HepG2 (cell line): ENCODE results near the gene KLF16. TPM values are rescaled to one million over a fixed set of nuclear protein-coding genes. Genes with fewer than 3 reads are reported as not detected.
A peak's percentile ranks its signal among the peaks of the same experiment; 100 is the strongest.

Experiments
- AKAP8 ChIP-seq: sonication (generic); formaldehyde crosslinking; IDR thresholded peaks from 2 replicates; pipeline ENCODE4 v1.5.1; 2020; ENCODE audit warnings: mild to moderate bottlenecking, missing genetic modification reagents
- ARID3A ChIP-seq: IDR thresholded peaks from 2 replicates; pipeline ENCODE4 v1.6.1; 2012; ENCODE audit warnings: low read depth, low read length, improper control_type of control experiment
- BCL3 ChIP-seq: sonication (generic); formaldehyde crosslinking; IDR thresholded peaks from 2 replicates; pipeline ENCODE4 v1.5.1; 2020; ENCODE audit warnings: mild to moderate bottlenecking, missing genetic modification reagents, moderate library complexity
- DPF2 ChIP-seq: sonication (generic); formaldehyde crosslinking; IDR thresholded peaks from 2 replicates; pipeline ENCODE4 v1.4.0; 2020; ENCODE audit warnings: mild to moderate bottlenecking, low read depth, missing genetic modification reagents, borderline replicate concordance
- GATAD1 ChIP-seq: IDR thresholded peaks from 2 replicates; pipeline ENCODE4 v1.6.1; 2016; ENCODE audit warnings: missing genetic modification reagents, missing compliant biosample characterization
- MEIS1 ChIP-seq: sonication (generic); formaldehyde crosslinking; IDR thresholded peaks from 2 replicates; pipeline ENCODE4 v1.9.0; 2021; ENCODE audit warnings: mild to moderate bottlenecking, missing genetic modification reagents, moderate library complexity, borderline replicate concordance
- POLR2AphosphoS5 ChIP-seq: IDR thresholded peaks from 2 replicates; pipeline ENCODE4 v1.6.1; 2012; ENCODE audit warnings: low read depth, low read length
- RARA ChIP-seq: IDR thresholded peaks from 2 replicates; pipeline ENCODE4 v1.6.1; 2016; ENCODE audit warnings: missing genetic modification reagents, missing compliant biosample characterization
- TFAP4 ChIP-seq: sonication (generic); IDR thresholded peaks from 2 replicates; pipeline ENCODE4 v1.6.1; 2016; ENCODE audit warnings: low read depth, borderline replicate concordance
- XRCC5 ChIP-seq: fragments of 200-400 bp; formaldehyde crosslinking; optimal IDR thresholded peaks from 2 replicates; pipeline ENCODE3; 2017; ENCODE audit warnings: mild to moderate bottlenecking, low read length
- ZNF280D ChIP-seq: sonication (generic); formaldehyde crosslinking; IDR thresholded peaks from 2 replicates; pipeline ENCODE4 v1.5.1; 2020; ENCODE audit warnings: mild to moderate bottlenecking, missing genetic modification reagents
- ZNF329 ChIP-seq: sonication (generic); formaldehyde crosslinking; IDR thresholded peaks from 2 replicates; pipeline ENCODE4 v1.9.0; 2021; ENCODE audit warnings: low read depth, mild to moderate bottlenecking, missing genetic modification reagents
- ZNF572 ChIP-seq: sonication (generic); formaldehyde crosslinking; IDR thresholded peaks from 2 replicates; pipeline ENCODE4 v1.5.1; 2020; ENCODE audit warnings: mild to moderate bottlenecking, missing genetic modification reagents
- ZNF781 ChIP-seq: sonication (generic); formaldehyde crosslinking; IDR thresholded peaks from 2 replicates; pipeline ENCODE4 v1.5.1; 2020; ENCODE audit warnings: borderline replicate concordance, mild to moderate bottlenecking, missing genetic modification reagents; ENCODE audit errors: not compliant biosample characterization
- ZNF839 ChIP-seq: sonication (generic); formaldehyde crosslinking; IDR thresholded peaks from 2 replicates; pipeline ENCODE4 v1.4.0; 2020; ENCODE audit warnings: missing genetic modification reagents, mild to moderate bottlenecking, borderline replicate concordance
- polyA plus RNA-seq, 8 experiments: library from polyadenylated mRNA; depleted of rRNA in 3 of 8; stranded (reverse) in 7 of 8; unstranded in 1 of 8; fragments of >200 nt; fragmentation: Illumina TruSeq in 4 of 8; extraction: Trizol in 4 of 8; gene quantifications; 2 replicates each; pipeline versions ENCODE4 v1.2.1 to v1.2.3, GENCODE V29; 2011 to 2016; ENCODE audit warnings: low read depth in 4 of 8, missing spikeins in 1 of 8, mixed read lengths in 1 of 8; ENCODE audit not compliant: insufficient read depth in 1 of 8
- total RNA-seq, 5 experiments: library from RNA; depleted of rRNA; stranded (reverse); fragments of >200 nt; fragmentation: Illumina TruSeq; extraction: Trizol; gene quantifications; 2 replicates each; pipeline ENCODE4 v1.2.3, GENCODE V29; 2016; ENCODE audit warnings: low read depth in 1 of 5
- TF ChIP-seq, protein P1 (sequence below): sonication (generic); formaldehyde crosslinking; IDR thresholded peaks from 2 replicates; pipeline ENCODE4 v1.4.0; 2020; ENCODE audit warnings: missing genetic modification reagents, mild to moderate bottlenecking, borderline replicate concordance

KLF16 gene
- total and polyA plus RNA-seq, 2 of the 13 experiments (the other 11 are each of a cell fraction or from before 2014, with no cell fraction given): 3.5 to 6.7 TPM

GRCh38 chr19:1863638-1864479 lies 480 bp upstream of the KLF16 start (continued):
- TF ChIP-seq MEIS1 (CRISPR knock-in tag): no peak
- peak; percentile 40; the same call in 1 of the 2 replicates for TF ChIP-seq BCL3 (CRISPR knock-in tag)
- TF ChIP-seq DPF2 (CRISPR knock-in tag): no peak
- TF ChIP-seq, protein P1, sequence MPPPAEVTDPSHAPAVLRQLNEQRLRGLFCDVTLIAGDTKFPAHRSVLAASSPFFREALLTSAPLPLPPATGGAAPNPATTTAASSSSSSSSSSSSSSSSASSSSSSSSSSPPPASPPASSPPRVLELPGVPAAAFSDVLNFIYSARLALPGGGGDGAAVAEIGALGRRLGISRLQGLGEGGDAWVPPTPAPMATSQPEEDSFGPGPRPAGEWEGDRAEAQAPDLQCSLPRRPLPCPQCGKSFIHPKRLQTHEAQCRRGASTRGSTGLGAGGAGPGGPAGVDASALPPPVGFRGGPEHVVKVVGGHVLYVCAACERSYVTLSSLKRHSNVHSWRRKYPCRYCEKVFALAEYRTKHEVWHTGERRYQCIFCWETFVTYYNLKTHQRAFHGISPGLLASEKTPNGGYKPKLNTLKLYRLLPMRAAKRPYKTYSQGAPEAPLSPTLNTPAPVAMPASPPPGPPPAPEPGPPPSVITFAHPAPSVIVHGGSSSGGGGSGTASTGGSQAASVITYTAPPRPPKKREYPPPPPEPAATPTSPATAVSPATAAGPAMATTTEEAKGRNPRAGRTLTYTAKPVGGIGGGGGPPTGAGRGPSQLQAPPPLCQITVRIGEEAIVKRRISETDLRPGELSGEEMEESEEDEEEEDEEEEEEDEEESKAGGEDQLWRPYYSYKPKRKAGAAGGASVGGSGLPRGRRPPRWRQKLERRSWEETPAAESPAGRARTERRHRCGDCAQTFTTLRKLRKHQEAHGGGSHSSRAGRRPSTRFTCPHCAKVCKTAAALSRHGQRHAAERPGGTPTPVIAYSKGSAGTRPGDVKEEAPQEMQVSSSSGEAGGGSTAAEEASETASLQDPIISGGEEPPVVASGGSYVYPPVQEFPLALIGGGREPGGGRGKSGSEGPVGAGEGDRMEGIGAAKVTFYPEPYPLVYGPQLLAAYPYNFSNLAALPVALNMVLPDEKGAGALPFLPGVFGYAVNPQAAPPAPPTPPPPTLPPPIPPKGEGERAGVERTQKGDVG (CRISPR knock-in tag): no peak
- TF ChIP-seq AKAP8 (CRISPR knock-in tag): no peak
- TF ChIP-seq XRCC5: peak; percentile 18
- no peak for TF ChIP-seq ZNF280D
- no peak for TF ChIP-seq ARID3A
- no peak for TF ChIP-seq ZNF839 (CRISPR knock-in tag)
- TF ChIP-seq RARA (CRISPR knock-in tag): peak; percentile 44
- TF ChIP-seq ZNF329: peak; percentile 60; the same call in 1 of the 2 replicates
- TF ChIP-seq GATAD1 (CRISPR knock-in tag): no peak; the same call in 1 of the 2 replicates
- no peak for TF ChIP-seq ZNF572 (CRISPR knock-in tag)
- no peak for TF ChIP-seq ZNF781 (CRISPR knock-in tag)
- TF ChIP-seq POLR2AphosphoS5: peak; percentile 44; the same call in 1 of the 2 replicates
- no peak for TF ChIP-seq TFAP4
